HG02610 (cell line): Measurements from ENCODE around the gene ICOS.
A peak's percentile ranks its signal among the peaks of the same experiment; 100 is the strongest.
"Not testable (repeated sequence)": the region's sequence is repeated elsewhere in the genome, so short reads cannot be mapped to it uniquely, and the experiment has no call there.

ENCODE experiments used
- ATAC-seq: cut with Tn5 transposase; IDR thresholded peaks from one replicate; pipeline ENCODE4 v1.9.1; 2021; ENCODE audit warnings: mild to moderate bottlenecking, moderate library complexity; ENCODE audit not compliant: unreplicated experiment

Gene ICOS

DNA sequence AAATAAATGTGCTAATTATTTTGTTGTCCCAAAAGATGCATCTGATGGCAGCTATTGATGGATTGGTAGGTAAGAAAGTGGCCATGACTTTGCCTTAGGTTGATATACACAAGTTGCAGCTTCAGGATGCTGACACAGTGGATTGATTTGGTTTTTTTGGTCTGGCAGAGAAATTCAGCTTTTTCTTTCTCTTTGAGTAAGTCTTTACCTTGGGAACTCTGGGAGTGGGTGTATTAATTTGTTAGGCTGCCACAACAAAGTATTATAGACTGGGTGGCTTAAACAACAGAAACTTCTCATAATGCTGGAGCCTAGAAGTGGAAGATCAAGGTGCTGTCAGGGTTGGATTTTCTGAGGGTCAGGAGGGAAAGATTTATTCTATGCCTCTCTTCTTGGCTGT, 19.8 kb upstream of the ICOS start:
- ATAC-seq: no peak

- no peak for ATAC-seq
Observed at GRCh38 chr2:203918264-203918663, 18.3 kb upstream of the ICOS start.

GRCh38 chr2:203918839-203919238, 17.7 kb upstream of the ICOS start:
- no peak for ATAC-seq

GRCh38 chr2:203925512-203926158, 10.9 kb upstream of the ICOS start:
- no peak for ATAC-seq

DNA sequence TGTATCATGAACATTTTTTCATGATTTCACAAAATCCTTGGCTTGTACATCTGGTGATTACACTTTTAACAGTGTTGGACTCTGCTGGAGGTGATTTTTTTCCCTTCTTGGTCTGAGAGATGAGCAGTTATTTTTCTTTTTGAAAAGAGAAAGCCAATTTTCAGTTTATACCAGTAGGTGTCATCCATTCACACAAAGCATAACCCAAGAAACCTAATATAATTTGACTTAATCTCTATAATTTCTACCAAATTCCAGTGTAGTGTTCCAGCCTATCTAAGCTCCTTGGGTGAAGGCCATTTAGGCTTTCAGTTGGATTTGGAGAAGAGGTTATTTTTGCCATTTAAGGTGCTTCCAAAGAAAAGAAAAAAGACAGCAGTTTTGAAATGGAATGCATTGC, 7.7 kb upstream of the ICOS start:
- no peak for ATAC-seq

DNA sequence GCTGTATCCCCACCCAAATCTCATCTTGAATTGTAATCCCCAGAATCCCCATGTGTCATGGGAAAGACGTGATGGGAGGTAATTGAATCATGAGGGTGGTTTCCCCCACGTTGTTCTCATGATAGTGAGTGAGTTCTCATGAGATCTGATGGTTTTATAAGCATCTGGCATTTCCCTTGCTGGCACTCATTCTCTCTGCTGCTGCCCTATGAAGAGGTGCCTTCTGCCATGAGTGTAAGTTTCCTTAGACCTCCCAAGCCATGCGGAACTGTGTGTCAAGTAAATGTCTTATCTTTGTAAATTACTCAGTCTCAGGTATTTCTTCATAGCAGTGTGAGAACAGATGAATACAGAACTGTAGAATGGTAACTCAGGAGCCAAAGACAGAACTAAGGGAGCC, 5.3 kb upstream of the ICOS start:
- not testable (repeated sequence) for ATAC-seq

GRCh38 chr2:203934041-203934492, 2.5 kb upstream of the ICOS start:
- ATAC-seq: no peak

- ATAC-seq: no peak
Observed at GRCh38 chr2:203934711-203935438, 1.7 kb upstream of the ICOS start.

DNA sequence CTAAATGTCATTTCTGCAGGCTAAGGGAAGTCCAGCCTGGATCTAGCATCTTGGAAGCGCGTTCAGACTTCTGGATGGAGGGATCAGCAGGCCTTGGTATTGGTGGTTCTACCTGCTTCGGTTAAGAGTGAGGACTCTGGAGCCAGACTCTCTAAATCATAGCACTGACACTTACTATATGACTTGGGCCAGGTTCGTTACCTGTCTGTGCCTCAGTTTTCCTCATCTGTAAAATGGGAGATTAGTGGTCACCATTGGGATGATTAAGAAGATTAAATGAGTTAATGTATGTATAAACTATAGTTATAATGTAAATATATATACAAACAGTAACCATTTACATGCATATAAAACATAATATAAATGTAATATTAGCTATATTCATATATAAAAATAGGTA, 995 bp upstream of the ICOS start:
- no peak for ATAC-seq

GRCh38 chr2:203936949-203937348, 386 bp downstream of the ICOS start:
- no peak for ATAC-seq

DNA sequence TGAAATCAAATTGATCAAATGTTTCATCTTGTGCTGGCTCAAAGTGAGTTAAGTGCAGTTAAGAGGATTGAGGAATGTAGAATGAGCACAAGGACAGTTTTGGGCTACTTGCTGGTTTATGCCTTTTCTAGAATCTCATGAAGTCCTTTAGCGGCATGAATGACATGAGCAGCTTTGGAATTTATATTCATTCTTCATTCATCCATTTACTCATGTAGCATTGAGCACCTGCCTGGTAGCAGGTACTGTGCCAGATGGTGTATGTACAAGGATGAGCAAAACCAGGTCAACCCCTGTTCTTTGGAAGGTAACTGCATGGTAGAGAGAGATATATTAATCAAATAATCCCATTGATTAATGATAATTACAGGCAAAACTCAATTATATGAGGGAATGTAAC, 1.2 kb downstream of the ICOS start:
- no peak for ATAC-seq

DNA sequence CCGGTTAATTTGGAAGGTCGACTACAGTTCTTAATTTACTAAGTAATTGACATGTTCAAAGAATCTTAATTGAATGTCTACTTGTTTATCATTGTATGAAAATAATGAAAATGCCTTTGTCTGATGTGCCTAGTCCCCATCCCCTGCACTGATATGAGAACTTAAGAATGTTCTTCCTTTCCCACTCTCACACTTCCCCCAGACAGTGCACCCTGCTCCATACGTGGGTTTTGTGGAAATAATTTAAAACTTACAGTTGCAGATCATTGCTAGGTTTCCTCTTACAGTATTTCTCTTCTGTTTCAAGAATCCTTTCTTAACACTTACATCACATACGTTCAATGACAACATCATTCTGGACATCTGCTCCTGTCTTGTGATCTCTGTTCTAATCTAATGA, 3.5 kb downstream of the ICOS start:
- no peak for ATAC-seq

DNA sequence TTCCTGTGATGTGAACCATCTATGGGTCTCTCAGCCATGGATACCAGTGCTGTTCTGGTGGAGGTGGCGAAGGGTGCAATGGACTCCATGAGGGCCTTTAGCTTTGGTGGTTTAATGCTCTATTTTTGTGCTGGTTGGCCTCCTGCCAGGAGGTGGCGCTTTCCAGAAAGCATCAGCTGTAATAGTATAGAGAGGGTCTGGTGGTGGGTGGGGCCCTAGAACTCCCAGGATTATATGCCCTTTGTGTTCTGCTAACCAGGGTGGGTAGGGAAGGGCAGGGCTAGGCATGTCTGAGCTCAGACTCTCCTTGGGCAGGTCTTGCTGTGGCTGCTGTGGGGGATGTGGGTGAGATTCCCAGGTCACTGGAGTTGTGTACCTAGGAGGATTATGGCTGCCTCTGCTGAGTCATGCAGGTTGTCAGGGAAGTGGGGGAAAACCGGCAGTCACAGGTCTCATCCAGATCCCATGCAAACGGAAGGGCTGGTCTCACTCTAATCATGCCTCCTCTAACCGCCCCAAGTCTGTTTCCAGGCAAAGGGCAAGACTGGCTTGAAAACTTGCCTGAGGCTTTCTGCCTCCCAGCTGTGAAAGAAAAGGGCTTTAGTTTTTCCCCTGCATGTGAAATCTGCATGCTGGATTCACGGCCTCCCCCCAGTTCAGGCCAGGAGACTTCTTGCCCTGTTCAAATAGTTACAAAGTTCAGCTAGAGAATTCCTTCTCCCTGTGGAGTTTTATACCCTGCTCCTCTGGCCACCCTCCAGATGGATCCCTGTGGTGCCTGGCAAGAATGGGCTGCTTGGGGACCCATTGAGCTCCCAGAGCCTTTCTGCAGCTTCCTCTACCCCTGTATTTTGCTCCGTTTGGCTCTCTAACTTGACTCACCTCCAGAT, 7.2 kb downstream of the ICOS start:
- not testable (repeated sequence) for ATAC-seq

DNA sequence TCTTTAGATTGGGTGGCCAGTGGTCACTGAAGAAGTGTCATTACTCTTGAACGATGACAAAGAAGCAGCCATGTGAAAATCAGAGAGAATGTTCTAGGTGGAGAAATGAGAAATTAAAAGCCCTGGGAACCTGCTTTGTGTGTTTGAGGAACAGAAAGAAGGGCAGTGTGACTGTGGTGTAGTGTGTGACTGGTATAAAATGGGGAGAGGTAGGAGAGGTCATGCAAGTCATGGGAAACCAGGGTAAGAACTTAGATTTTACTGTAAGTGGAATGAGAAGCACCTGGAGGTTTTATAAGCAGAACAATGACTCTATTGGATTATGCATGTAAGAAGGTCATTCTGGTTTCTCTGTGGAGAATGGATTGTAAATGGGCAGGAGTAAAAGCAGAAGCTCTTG, 12.2 kb downstream of the ICOS start:
- peak; percentile 64 for ATAC-seq

DNA sequence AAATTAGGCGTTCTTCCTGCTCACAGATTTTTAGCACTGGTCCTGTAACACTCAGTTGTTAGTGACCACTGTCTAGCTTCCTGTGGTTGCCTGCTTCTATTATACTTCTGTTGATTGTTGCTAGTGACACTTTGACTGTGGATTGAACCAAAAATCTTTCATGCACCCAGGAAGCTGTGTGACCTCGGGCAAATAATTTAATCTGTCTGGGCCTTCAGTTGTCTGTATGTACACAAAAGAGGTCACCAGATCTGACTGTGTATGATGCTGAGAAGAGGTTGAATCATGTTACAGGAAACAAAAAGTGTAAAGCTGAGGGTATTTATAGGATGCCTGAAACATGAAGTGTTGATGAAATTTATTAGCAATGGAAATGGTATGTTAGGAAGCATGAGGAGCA, 12.7 kb downstream of the ICOS start:
- peak; percentile 33 for ATAC-seq

GRCh38 chr2:203951366-203951902, 14.9 kb downstream of the ICOS start:
- peak; percentile 57 for ATAC-seq

- no peak for ATAC-seq
Observed at GRCh38 chr2:203959265-203959664, 22.7 kb downstream of the ICOS start.

DNA sequence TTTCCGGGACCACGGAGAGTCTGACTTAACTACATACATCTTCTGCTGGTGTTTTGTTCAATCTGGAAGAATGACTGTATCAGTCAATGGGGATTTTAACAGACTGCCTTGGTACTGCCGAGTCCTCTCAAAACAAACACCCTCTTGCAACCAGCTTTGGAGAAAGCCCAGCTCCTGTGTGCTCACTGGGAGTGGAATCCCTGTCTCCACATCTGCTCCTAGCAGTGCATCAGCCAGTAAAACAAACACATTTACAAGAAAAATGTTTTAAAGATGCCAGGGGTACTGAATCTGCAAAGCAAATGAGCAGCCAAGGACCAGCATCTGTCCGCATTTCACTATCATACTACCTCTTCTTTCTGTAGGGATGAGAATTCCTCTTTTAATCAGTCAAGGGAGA, 23.1 kb downstream of the ICOS start:
- ATAC-seq: no peak

DNA sequence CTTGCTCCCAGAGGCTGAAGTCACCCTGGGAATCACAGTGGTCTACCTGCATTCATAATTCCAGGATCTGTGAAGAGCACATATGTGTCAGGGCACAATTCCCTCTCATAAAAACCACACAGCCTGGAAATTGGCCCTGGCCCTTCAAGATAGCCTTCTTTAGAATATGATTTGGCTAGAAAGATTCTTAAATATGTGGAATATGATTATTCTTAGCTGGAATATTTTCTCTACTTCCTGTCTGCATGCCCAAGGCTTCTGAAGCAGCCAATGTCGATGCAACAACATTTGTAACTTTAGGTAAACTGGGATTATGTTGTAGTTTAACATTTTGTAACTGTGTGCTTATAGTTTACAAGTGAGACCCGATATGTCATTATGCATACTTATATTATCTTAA, 24.2 kb downstream of the ICOS start:
- no peak for ATAC-seq

GRCh38 chr2:203965190-203965589, 28.6 kb downstream of the ICOS start:
- not testable (repeated sequence) for ATAC-seq

DNA sequence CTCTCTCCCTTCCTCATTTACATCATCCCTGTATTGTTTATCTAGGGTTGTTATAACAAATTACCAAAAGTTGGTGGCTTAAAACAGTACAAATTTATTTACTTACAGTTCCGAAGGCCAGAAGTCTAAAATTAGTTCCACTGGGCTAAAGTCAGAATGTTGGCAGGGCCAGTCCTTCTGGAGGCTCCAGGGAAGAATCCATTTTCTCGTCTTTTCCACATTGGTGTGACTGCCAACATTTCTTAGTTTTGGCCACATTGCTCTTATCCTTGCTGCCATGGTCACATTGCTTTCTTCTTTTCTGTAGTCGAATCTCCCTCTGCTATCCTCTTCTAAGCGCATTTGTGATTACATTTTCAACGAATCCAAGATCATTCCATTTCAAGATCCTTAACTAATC, 34.7 kb downstream of the ICOS start:
- ATAC-seq: no peak
